CD4-positive, alpha-beta T cell treated with Interleukin-15 for 4 hours (primary cell): ENCODE measurements around the gene LRCH2.
"Not testable (repeated sequence)": the region's sequence is repeated elsewhere in the genome, so short reads cannot be mapped to it uniquely, and the experiment has no call there.

Source experiments
- DNase-seq: peaks from one replicate; pipeline ENCODE4 v3.0.0-alpha.2; 2020; ENCODE audit warnings: low spot score

LRCH2 gene

GRCh38 chrX:115209547-115209946, 24.3 kb downstream of the LRCH2 start:
- DNase-seq: not testable (repeated sequence)

GRCh38 chrX:115204040-115204439, 29.9 kb downstream of the LRCH2 start:
- no peak for DNase-seq

- DNase-seq: no peak
Observed at GRCh38 chrX:115192244-115192700, 41.6 kb downstream of the LRCH2 start.

GRCh38 chrX:115191490-115192243, 42.2 kb downstream of the LRCH2 start:
- no peak for DNase-seq

- DNase-seq: no peak
Observed at GRCh38 chrX:115190636-115191489, 43.0 kb downstream of the LRCH2 start.

- no peak for DNase-seq
Observed at GRCh38 chrX:115189646-115190635, 44.0 kb downstream of the LRCH2 start.

GRCh38 chrX:115189110-115189509, 44.8 kb downstream of the LRCH2 start, which contains the start of gene RBMXL3:
Gene RBMXL3 (plus strand): TSS chrX:115189410. CDS start chrX:115189442, 32 bp downstream.
- DNase-seq: no peak

- no peak for DNase-seq
Observed at GRCh38 chrX:115183980-115184379, 49.9 kb downstream of the LRCH2 start.

GRCh38 chrX:115178473-115178872, 55.4 kb downstream of the LRCH2 start:
- no peak for DNase-seq

GRCh38 chrX:115177932-115178331, 56.0 kb downstream of the LRCH2 start:
- DNase-seq: no peak

- no peak for DNase-seq
Observed at GRCh38 chrX:115174548-115174947, 59.3 kb downstream of the LRCH2 start.

- no peak for DNase-seq
Observed at GRCh38 chrX:115173181-115173580, 60.7 kb downstream of the LRCH2 start.

- no peak for DNase-seq
Observed at GRCh38 chrX:115147220-115147619, 86.7 kb downstream of the LRCH2 start.

GRCh38 chrX:115142057-115142456, 91.8 kb downstream of the LRCH2 start:
- DNase-seq: no peak

- no peak for DNase-seq
Observed at GRCh38 chrX:115138040-115138439, 95.9 kb downstream of the LRCH2 start.

GRCh38 chrX:115134382-115134781, 99.5 kb downstream of the LRCH2 start:
- no peak for DNase-seq

GRCh38 chrX:115112411-115112810, 121.5 kb downstream of the LRCH2 start:
- DNase-seq: no peak

GRCh38 chrX:115098897-115099296, 135.0 kb downstream of the LRCH2 start:
- DNase-seq: no peak

- no peak for DNase-seq
Observed at GRCh38 chrX:115093191-115093590, 140.7 kb downstream of the LRCH2 start.

- no peak for DNase-seq
Observed at GRCh38 chrX:115089419-115089818, 144.5 kb downstream of the LRCH2 start.

GRCh38 chrX:115068896-115069295, 165.0 kb downstream of the LRCH2 start:
- no peak for DNase-seq

- DNase-seq: no peak
Observed at GRCh38 chrX:115067812-115068211, 166.1 kb downstream of the LRCH2 start.
